Mononuclear cell (primary cell): ENCODE measurements around the gene ENTPD2. TPM values are rescaled to one million over a fixed set of nuclear protein-coding genes. Genes with fewer than 3 reads are reported as not detected.

Experiments
- H3K27me3 ChIP-seq: 2 replicates; pipeline ENCODE4 v1.6.0; 2011; ENCODE audit warnings: low read length, control low read depth; ENCODE audit not compliant: insufficient read depth
- H3K4me1 ChIP-seq: 2 replicates; pipeline ENCODE4 v1.5.1; 2011; ENCODE audit warnings: mild to moderate bottlenecking, low read length, control low read depth; ENCODE audit not compliant: insufficient read depth
- H3K4me3 ChIP-seq: 2 replicates; pipeline ENCODE4 v1.5.1; 2011; ENCODE audit warnings: mild to moderate bottlenecking, low read length, moderate library complexity
- H3K9me3 ChIP-seq: 2 replicates; pipeline ENCODE4 v1.5.1; 2011; ENCODE audit warnings: low read depth, mild to moderate bottlenecking, control low read depth, low read length
- total RNA-seq: library from RNA; depleted of rRNA; stranded (reverse); fragments of >200 nt; gene quantifications from one replicate; pipeline ENCODE4 v1.2.3, GENCODE V29; 2012

Gene ENTPD2
- total RNA-seq, 1 donor = not detected

GRCh38 chr9:137002646-137003041 lies 51.2 kb downstream of the ENTPD2 start:
- Histone ChIP-seq H3K4me3 (no peak overlapping the region), H3K4me1 (peaks cover 45% of the 10 kb centered on the region), H3K9me3 (no peaks in the 10 kb centered on the region), H3K27me3 (no peaks in the 10 kb centered on the region)

GRCh38 chr9:137001857-137002645 lies 51.8 kb downstream of the ENTPD2 start:
- peaks cover 50% of the 10 kb centered on the region for H3K4me1 ChIP-seq

GRCh38 chr9:137000177-137000930 lies 53.5 kb downstream of the ENTPD2 start:
- Histone ChIP-seq H3K4me1 (peaks cover 64% of the 10 kb centered on the region), H3K27me3 (no peaks in the 10 kb centered on the region), H3K4me3 (no peak overlapping the region), H3K9me3 (no peaks in the 10 kb centered on the region)

More at GRCh38 chr9:137001857-137002645, 51.8 kb downstream of the ENTPD2 start:
- H3K4me3 ChIP-seq = no peak overlapping the region
- H3K27me3 ChIP-seq = no peaks in the 10 kb centered on the region
- H3K9me3 ChIP-seq = no peaks in the 10 kb centered on the region

Other genes starting within 250 kb of the ENTPD2 start
- 36.4 TPM for gene RABL6, start 246.1 kb downstream of the ENTPD2 start, total RNA-seq
- gene AJM1, start 211.6 kb downstream of the ENTPD2 start, total RNA-seq = 0.73 TPM
- 14.0 TPM for gene PHPT1, start 204.7 kb downstream of the ENTPD2 start, total RNA-seq
- gene MAMDC4, start 201.7 kb downstream of the ENTPD2 start, total RNA-seq = 0.52 TPM
- 162 TPM for gene EDF1, start 187.8 kb downstream of the ENTPD2 start, total RNA-seq
- gene TRAF2, start 167.5 kb downstream of the ENTPD2 start, total RNA-seq = 6.4 TPM
- gene FBXW5, start 109.3 kb downstream of the ENTPD2 start, total RNA-seq = 67.6 TPM
- gene C8G, start 108.8 kb downstream of the ENTPD2 start, total RNA-seq = not detected
- not detected for gene LCN12, start 101.8 kb downstream of the ENTPD2 start, total RNA-seq
- 10.8 TPM for gene PTGDS, start 76.6 kb downstream of the ENTPD2 start, total RNA-seq
- 0.10 TPM for gene LCNL1, start 71.1 kb downstream of the ENTPD2 start, total RNA-seq
- gene PAXX, start 61.6 kb downstream of the ENTPD2 start, total RNA-seq = 23.6 TPM
- 3.4 TPM for gene CLIC3, start 57.5 kb downstream of the ENTPD2 start, total RNA-seq
- 14.7 TPM for gene ABCA2, start 25.8 kb downstream of the ENTPD2 start, total RNA-seq
- gene FUT7, start 22.0 kb downstream of the ENTPD2 start, total RNA-seq = 2.6 TPM
- 2.5 TPM for gene NPDC1, start 7.9 kb downstream of the ENTPD2 start, total RNA-seq
- 3.3 TPM for gene SAPCD2, start 16.5 kb upstream of the ENTPD2 start, total RNA-seq
- gene UAP1L1, start 23.5 kb upstream of the ENTPD2 start, total RNA-seq = 6.2 TPM
- gene MAN1B1, start 32.9 kb upstream of the ENTPD2 start, total RNA-seq = 30.3 TPM
- 86.9 TPM for gene DPP7, start 60.7 kb upstream of the ENTPD2 start, total RNA-seq
- gene GRIN1, start 85.1 kb upstream of the ENTPD2 start, total RNA-seq = not detected
- gene LRRC26, start 116.0 kb upstream of the ENTPD2 start, total RNA-seq = 0.21 TPM
- gene TMEM210, start 118.0 kb upstream of the ENTPD2 start, total RNA-seq = not detected
- 36.7 TPM for gene ANAPC2, start 134.5 kb upstream of the ENTPD2 start, total RNA-seq
- 38.2 TPM for gene SSNA1, start 134.6 kb upstream of the ENTPD2 start, total RNA-seq
- 2.4 TPM for gene TPRN, start 146.7 kb upstream of the ENTPD2 start, total RNA-seq
- gene TMEM203, start 151.6 kb upstream of the ENTPD2 start, total RNA-seq = 21.1 TPM
- gene NDOR1, start 151.6 kb upstream of the ENTPD2 start, total RNA-seq = 9.2 TPM
- gene RNF208, start 168.2 kb upstream of the ENTPD2 start, total RNA-seq = 0.31 TPM
- gene CYSRT1, start 171.1 kb upstream of the ENTPD2 start, total RNA-seq = 0.21 TPM
- gene RNF224, start 173.4 kb upstream of the ENTPD2 start, total RNA-seq = 0.10 TPM
- gene SLC34A3, start 176.8 kb upstream of the ENTPD2 start, total RNA-seq = not detected
- 67.9 TPM for gene TUBB4B, start 187.2 kb upstream of the ENTPD2 start, total RNA-seq
- gene STPG3, start 197.2 kb upstream of the ENTPD2 start, total RNA-seq = not detected
- gene NELFB, start 201.3 kb upstream of the ENTPD2 start, total RNA-seq = 20.9 TPM
- gene TOR4A, start 223.7 kb upstream of the ENTPD2 start, total RNA-seq = 5.4 TPM
- gene NRARP, start 248.2 kb upstream of the ENTPD2 start, total RNA-seq = 1.8 TPM